ENCODE results near the gene DNAH17. TPM values are rescaled to one million over a fixed set of nuclear protein-coding genes. Genes with fewer than 3 reads are reported as not detected.
A peak's percentile ranks its signal among the peaks of the same experiment; 100 is the strongest.

DNAH17 gene
- total RNA-seq, 1 experiment from 2014 or later = 1.7 TPM

DNA sequence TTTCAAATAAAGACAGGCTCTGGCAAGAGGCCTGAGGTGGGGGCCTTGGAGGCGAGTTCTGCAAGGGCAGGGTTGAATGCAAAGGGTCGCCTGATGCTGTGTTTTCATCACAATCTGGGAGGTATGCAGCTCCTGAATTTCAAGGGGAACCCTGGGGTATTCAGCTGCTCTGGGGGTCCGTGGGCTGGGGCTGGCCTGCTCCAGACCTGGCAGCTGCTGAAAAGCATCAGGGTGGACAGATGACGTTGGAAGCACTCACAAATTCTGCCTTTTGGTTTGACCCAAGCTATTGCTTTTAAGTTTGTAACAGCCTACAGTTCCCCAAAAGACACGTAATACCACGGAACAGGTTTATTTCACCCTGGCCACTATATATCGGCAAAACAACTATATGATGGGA, 1.3 kb downstream of the DNAH17 start:
- no peak for DNase-seq (ENCODE audit: low read depth)

DNA sequence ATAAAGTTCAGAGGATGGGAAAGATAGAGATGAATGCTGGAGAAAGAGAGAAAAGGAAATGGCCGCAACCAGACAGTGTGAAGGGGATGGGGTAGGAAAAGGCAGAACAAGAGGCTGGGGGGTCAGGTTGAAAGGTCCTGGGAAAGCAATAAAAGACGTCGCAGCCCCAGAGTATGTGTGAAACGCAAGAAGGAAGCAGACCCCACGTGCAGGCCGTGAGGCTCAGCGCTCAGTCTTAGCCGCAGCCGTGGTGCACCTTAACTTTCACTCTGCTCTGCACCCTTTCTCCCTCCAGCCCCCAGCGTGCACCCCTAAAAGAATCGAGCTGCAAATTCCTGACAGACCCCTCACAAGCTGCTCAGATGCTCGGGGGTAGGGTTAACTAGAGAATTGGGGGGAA, 1.9 kb downstream of the DNAH17 start:
- DNase-seq (ENCODE audit: low read depth) = no peak

DNA sequence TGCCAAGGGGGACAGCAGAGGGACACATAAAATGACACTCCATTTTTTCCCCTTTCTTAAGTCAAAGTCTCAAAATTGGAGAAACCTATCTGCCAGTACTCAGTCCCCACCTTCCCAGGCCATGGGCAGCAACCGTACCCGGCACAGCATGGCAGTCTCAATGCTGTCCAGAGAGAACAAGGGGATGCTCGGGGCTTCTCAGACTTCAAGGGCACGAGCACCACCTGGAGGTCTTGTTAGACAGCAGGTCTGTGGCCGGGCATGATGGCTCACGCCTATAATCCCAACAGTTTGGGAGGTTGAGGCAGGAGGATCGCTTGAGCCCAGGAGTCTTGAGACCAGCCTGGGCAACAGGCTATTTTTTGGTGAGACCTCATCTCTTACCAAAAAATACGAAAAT, 3.2 kb downstream of the DNAH17 start:
- DNase-seq (ENCODE audit: low read depth) = peak; percentile 36

DNA sequence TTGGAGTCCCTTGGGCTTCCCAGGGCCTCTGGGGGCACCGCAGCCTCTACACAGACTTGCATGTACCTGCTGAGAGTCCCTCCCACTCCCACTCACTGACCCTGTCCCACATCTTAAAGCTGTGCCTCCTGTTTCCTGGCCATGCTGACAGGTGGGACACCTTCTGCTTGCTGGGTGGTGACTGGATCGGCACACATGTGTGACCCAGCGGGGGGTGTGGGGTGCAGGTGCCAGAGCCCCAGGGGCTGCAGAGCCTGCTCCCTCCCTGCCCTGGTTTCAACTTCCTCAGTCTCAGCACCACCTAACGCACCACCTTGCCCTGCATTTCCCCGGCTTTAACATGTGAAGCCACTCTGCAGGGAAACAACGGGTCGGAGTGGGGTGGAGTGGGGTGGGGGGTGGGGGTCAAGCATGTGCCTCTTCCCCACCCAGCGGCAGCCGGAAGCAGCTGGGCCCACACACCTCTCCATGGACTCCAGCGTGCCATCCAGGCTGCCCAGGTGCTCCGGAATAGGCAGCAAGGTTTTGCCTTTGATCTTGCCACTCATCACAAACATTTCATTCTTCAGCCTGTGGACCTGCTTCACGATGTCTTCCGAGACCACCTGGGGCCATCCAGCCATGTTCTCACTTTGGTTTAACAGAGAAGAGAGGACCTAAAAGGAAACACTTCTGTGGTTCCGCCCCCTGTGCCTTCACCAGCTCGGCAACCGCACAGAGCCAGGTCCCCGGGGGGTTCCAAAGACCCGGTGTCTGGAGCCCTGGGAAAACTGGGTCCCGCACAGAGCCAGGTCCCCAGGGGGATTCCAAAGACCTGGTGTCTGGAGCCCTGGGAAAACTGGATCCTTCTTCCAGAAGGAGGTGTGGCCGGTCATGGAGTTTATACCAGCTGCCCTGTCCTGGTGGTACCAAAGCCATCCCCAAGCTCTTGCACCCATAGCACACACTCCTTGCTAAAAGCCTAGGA, 4.7 kb downstream of the DNAH17 start:
- peak; percentile 29 for DNase-seq (ENCODE audit: low read depth)

DNA sequence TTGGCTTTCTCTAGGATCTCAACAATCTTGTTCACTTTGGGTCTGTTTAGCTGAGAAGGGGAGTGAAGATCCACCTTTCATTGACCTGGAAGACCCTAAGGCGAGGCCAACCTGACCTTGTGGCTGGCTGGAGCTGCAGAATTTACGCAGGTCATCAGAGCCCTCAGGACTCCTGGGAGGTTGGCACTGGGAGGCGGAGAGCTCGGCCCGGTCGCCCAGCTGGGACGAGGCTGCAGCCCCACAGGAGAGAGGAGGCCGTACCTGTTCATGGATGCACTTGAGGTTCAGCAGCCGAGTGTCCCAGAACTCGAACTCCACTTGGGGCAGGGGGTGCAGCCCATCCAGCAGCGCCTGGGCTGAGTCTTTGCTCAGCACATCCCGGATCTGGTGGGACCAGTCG, 5.9 kb downstream of the DNAH17 start:
- DNase-seq (ENCODE audit: low read depth) = no peak

DNA sequence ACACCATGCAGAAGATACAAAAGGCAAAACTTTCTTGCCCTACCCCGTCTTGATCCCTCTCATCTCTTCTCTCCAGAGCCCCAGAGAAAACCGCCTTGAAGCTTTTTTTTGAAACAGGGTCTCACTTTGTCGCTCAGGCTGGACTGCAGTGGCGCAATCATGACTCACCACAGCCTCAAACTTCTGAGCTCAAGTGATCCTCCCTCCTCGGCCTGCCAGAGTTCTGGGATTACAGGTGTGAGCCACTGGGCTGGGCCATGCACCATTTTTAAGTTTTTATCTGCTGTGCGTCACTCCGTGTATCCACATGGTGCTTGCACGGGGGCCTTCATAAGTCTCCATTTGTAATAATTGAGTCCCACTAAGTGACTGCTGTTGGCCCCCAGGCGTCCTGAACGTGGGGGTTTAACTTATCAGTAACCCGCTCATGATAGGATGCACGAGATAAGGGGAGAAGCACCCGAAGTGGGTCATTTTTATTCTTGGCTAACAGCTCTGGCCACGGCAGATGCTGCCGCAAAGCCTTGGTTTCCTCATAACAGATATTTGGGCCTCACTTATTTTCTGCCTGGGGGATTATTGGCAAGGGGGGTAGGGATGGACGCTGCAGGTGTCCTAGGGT, 8.6 kb downstream of the DNAH17 start:
- DNase-seq (ENCODE audit: low read depth) = peak; percentile 73

DNA sequence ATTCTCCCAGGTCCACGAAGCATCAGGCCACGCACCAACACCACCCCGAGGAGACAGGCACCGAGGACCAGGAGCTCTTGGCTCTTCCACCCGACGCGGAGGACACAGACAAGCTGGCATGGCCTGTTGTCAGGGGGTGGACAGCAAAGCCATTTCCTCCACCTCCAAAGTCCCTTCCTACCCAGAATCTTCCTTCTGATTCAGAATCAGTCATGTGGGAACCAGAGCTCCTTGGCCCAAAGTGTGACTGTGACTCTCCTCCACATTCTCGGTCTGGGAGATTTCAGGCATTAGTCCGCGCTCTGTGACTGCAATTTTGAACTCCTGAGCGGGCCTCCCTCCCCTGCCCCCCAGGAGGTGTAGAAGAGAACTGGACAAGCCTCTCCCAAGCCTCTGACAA, 9.2 kb downstream of the DNAH17 start:
- no peak for DNase-seq (ENCODE audit: low read depth)

DNA sequence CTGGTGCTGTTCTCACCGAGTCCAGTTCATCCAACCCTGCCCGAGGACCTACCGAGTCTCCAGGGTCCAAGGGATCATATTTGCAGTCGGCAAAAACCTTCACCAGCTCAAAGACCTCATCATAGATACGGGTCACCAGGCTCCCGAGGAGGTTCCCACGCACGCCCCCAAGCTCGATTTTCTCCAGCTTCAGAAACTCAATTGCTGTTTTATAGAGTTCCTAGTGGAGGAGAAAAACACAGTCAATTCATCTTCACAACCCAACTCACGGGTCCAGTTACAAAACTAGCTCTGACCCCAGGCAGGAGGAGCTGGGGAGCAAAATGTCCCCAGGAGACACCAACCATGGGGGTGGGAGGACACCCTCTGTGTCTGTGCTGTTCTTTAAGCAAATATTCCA, 10.2 kb downstream of the DNAH17 start:
- no peak for DNase-seq (ENCODE audit: low read depth)

DNA sequence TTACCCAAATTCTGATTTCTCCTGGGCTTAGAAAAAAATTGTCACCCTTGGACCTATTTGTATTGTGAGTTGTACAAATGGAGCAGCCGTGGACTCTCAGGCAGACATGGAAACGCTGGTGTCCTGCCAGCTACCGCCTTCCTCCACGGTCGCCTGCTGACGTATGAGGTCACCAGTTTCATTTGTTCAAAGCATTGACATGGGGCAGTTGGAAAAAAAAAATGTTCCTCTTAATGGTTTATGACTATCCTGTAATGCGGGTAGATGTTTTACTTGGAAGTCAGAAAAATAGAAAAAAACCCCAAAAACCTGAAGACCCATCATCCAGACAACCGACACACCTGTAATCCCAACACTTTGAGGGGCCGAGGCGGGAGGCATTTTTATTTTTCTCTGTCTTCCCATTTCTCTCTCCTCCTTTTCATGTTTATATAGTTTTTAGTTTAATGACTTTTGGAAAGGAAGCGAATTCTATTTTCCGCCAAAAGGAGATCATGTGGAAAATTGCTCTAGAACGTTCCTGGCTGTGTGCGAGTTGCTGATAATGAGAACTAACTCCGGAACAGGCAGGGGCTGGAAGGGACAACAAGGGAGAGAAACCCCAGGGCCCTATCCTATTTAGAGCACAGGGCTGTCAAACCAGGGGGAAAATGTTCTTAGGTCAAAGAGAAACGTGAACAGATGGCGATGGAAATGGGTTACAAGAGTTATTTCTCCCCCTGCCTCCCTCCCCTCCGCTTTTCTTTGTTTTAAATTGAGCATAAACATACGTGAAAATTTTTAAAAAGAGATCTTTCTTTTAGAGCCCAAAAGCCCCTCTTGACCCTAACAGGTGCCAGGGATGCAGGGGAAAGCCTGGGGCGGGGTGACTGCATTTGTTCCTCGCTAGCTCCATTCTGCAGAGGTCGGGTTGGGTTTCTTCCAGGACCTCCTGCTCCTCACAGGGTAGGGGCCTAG, 13.7 kb downstream of the DNAH17 start:
- peak; percentile 30 for DNase-seq (ENCODE audit: low read depth)

DNA sequence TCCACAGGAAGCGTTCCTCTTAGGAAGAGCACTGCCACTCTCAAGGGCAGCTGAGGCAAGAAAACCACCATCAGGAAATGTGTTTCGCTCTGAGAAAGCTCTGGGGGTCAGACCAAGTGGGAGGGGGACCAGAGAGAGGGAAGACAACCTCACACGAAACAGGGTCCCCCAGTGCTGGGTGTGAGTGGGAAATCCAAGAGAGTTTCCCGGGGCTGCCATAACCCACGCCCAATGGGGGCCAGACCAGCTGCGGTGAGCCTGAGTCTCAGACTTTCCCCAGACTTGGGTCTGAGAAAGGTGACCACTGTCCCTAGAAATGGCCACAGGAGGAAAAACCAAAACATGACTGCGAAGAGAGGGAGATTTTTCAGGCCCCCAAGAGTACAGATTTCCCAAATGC, 14.5 kb downstream of the DNAH17 start:
- no peak for DNase-seq (ENCODE audit: low read depth)

DNA sequence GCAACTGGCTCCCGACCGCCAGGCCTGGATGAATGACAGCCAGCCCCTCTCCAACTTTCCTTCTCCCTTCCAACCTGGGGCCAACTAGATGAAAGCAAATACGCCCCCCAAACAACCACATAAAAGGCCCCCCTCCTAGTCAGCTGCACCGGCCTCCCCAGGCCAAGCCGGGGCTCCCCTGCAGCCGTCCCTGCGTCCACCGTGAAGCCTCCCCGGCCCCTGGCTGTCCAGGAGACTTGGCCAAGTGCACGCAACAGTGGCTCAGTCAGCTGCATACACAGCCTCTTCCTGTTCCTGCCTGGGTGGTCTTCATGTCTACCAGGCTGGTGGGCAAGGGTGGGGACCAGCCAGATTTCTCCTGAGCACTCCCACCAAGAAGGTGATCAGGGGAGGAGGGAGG, 16.0 kb downstream of the DNAH17 start:
- DNase-seq (ENCODE audit: low read depth) = no peak

DNA sequence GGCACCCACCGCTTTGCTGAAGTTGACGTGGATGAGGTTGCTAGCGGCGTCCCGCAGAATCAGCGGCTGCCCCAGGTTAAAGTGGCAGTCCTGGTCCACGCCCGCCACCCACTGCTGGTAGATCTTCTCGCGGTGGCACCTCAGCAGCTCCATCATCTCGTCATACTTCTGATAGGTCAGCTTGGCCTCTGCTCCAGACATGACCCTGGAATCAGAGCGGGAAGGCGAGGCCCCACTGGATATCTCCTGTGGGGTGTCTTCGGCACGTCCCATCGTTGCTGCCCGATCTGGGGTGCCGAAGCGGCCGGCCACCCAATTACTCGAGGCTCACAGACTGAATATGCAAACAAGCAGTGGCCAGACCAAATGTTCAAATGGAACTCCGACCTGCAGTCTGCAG, 16.5 kb downstream of the DNAH17 start:
- DNase-seq (ENCODE audit: low read depth) = no peak

DNA sequence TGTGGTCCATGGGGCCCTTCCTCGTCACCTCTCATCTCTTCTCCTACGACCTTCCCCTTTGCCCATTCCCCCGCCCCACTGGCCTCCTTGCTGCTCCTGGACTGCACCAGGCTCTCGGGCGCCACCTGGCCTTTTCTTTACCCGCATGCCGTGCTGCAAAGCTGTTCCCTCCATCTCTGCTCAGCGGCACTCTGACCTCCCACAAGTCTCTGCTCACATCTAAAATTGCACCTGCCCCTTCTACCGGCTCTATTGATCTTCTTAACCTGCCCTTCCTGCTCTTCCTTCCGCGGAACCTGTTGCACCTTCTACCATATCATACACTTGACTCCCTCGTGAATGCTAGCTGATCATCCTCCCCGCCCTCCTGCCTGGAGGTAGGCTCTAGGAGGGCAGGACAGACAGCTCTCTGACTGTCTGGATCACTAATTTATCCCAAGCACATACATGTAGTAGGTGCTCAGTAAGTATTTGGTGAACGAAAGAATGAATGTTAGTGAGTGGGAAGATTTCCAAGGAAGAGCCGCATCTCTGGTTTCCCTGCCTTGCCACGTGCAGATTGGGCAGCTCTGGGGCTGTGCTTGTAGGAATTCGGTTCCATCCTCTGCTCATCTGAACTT, 17.3 kb downstream of the DNAH17 start:
- no peak for DNase-seq (ENCODE audit: low read depth)

DNA sequence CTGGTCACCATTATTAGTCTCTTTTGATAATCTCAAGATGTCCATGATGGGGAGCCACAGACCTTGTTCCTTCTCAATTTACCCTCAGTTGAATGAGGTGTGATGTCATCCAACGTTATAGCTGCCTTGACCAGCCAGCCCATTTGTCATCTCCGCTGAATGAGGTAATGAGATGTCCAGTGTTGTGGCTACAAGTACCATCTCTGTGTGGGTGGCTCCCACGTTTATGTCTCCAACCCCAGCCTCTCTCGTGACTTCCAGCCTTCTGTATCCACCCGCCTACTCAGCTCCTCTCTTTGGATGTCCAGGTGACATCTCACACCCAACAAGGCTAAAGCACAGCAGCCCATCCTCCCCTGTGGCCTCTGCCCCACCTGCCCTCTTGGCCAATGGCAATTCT, 18.2 kb downstream of the DNAH17 start:
- no peak for DNase-seq (ENCODE audit: low read depth)

DNA sequence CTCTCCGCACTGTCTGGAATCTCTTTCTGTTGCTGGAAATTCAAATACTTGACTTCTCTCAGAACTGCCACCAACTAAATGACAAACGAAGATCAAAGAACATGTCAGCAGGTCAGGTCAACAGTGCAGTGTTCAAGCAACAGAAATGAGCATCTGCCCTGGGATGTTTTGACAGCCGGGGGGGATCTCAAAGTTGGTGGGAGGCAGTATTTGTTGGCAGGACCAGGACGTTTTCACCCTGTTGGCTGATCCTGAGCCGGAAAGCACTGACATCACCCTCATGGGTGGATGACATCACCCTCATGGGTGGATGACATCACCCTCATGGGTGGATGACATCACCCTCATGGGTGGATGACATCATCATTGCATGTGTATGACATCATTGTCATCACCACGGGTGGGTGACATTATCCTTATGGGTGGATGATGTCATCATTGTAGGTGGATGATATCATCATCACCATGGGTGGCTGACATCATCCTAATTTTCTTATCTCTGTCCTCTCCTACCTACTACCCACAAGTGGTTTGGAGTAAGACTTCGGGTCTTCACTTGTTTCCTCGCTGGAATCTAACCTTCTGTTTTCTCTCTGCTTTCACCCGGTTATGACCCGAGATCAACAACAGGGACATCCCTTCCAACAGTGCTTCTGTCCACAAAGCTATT, 18.9 kb downstream of the DNAH17 start:
- no peak for DNase-seq (ENCODE audit: low read depth)

DNA sequence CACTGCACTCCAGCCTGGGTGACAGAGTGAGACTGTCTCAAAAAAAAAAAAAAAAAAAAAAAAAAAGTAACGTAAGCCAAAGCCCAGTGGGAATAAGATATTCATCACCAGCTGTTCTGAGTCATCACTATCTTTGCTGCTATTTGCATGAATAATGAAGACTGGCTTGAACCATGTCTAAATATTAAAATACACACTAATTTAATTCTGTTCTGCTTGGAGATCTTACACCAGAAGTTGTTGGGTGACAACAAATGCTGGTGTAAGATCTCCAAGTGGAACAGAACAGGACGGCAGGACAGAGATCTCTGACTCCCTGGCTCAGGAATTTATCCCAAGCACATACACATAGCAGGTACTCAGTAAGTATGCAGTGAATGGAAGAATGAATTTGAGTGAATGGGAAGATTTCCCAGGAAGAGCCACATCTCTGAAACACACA, 19.6 kb downstream of the DNAH17 start:
- peak; percentile 49 for DNase-seq (ENCODE audit: low read depth)

DNA sequence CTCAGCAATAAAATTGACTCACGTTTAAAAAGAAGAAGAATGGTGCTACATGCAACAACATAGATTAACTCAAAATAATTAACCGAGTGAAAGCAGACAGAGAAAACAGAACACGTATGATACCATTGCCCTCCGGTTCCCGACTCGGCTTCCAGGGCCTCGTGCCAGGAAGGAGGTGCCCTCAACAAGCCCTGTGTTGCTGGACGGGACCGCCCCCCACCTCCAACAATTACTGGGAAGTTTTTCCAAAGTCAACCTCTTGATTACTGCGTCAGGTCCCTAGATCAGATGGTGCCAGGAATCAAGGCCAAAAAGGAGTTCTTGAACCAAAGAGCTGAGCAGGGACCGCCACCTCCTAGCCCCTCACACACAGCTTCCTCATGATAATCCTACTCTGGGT, 20.4 kb downstream of the DNAH17 start:
- no peak for DNase-seq (ENCODE audit: low read depth)

DNA sequence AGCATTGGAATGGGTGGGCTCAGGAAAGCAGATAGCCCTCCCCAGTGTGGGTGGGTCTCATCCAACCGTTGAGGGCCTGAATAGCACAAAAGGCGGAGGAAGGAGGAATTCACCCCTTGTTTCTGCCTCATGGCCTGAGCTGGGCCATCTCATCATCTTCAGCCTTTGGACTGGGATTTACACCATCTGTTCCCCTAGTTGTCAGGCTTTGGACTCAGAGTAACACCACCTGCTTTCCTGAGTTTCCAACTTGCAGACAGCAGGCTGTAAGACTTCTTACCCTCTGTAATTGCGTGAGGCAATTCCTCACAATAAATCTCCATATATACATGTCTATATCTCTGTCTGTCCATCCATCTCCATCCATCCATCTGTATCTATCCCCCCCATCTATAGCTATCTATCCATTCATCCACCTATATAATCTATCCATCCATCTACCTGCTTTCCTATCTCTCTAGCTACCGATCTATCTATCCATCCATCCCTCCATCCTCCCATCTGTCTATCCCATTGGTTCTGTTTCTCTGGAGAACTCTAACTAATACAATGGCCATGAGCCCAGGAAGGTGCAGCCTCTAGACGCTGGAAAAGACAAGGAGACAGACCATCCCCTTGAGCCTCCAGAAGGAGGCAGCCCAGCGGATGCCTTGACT, 21.3 kb downstream of the DNAH17 start:
- no peak for DNase-seq (ENCODE audit: low read depth)

DNA sequence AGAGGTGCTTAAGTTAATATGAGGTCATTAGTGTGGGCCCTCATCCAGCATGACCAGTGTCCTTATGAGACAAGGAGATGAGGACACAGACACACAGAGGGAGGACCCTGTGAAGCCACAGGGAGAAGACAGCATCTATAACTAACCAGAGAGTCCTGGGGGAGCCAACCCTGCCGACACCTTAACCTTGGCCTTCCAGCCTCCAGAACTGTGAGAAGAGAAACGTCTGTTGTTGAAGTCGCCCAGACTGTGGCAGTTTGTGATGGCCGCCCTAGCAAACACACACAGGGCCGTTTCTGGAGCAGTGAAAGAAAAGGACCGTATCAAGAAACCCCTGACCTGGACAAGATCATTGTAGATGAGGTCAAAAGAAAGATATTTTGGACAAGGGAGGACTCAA, 26.7 kb downstream of the DNAH17 start:
- no peak for DNase-seq (ENCODE audit: low read depth)

DNA sequence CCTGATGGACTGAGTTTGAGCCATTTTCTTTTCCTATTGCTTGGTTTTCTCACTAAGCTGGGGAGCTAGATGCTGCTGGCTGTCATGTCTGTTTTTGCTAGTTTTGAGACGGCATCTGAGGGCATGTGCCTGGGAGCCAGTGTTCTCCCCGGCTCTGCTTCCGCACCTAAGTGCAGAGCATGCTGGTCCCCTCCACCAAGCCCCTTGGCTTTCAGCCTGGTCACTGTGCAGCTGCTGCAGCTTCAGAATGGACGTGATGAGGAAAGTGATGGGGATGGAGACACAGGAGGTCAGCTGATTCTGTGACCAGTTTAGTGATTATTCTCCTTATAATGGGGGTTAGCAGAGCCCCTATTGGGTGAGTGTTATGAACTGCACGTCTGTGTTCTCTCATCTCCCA, 28.5 kb downstream of the DNAH17 start:
- no peak for DNase-seq (ENCODE audit: low read depth)

DNA sequence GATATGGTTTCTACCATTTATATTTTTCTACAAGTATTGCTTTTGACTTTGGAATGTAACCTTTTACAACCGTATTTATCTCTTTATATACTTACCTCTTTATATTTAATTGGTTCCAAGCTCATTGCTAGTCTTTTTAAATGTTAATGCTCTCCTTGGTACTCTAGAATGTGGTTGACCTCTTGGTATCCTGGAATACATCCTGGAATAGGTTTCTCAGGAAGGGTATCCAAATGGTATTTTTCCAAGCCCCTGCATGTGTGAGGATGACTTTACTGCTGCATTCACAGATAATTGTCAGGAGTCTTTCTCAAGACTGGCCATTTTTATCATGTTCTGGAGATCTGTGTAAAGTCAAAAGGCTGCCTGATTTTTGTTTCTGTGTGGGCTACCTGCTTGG, 30.2 kb downstream of the DNAH17 start:
- DNase-seq (ENCODE audit: low read depth) = no peak
